Effector memory CD8-positive, alpha-beta T cell (primary cell): ENCODE results near the gene SETD3.

Experiments used
- ATAC-seq: fragments of 150-1000 bp; cut with Tn5 transposase; replicated peaks from 2 replicates; pipeline ENCODE4 v1.10.0; 2021; ENCODE audit warnings: mild to moderate bottlenecking, moderate library complexity
- DNase-seq, 3 experiments: peaks; one replicate each; pipeline ENCODE4 v3.0.0; 2021
- H3K27ac Mint-ChIP-seq, 2 donors: one replicate each; pipeline ENCODE4 v1.8.0; 2022; ENCODE audit warnings: mild to moderate bottlenecking in 2 of 2, mixed read lengths in 2 of 2, moderate library complexity in 2 of 2
- H3K27me3 Mint-ChIP-seq, 2 donors: one replicate each; pipeline ENCODE4 v1.8.0; 2022; ENCODE audit warnings: mixed read lengths in 2 of 2
- H3K36me3 Mint-ChIP-seq: one replicate; pipeline ENCODE4 v1.8.0; 2022; ENCODE audit warnings: mild to moderate bottlenecking, moderate library complexity, mixed read lengths; ENCODE audit not compliant: insufficient read depth
- H3K4me1 Mint-ChIP-seq, 2 donors: one replicate each; pipeline ENCODE4 v1.8.0; 2022; ENCODE audit warnings: low read depth in 2 of 2, mixed read lengths in 2 of 2
- H3K4me3 Mint-ChIP-seq, 2 donors: one replicate each; pipeline ENCODE4 v1.8.0; 2022; ENCODE audit warnings: mild to moderate bottlenecking in 2 of 2, mixed read lengths in 2 of 2, moderate library complexity in 2 of 2
- H3K9me3 Mint-ChIP-seq, 2 donors: one replicate each; pipeline ENCODE4 v1.8.0; 2022; ENCODE audit warnings: mixed read lengths in 2 of 2

The SETD3 gene

DNA sequence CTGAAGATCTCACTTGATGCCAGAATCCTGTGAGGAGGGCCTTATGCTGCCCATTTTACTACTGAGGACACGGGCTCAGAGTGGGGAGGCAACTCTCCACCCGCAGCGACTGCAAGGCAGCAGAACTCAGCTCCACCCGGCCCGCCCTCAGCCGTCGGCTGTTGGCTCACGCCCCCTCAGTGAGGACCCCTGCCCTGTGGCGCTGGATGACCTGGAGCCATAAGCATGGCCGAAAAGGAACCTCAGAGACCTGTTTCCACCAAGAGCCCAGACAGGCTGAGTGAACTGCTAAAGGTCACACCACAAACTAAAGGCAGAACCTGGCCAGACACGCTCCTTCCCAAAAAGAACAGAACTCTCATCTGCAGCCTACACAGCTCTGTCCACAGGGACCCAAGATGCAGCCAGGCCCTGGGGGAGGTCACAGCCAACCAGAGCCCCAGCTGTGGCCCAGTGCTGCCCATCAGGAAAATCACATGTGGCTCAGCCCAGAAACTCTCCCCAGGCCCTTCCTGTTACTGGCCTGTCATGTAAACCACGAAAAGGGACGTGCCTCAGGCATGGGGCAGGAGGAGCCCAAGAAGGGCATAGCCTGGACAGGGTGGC, 33.4 kb upstream of the SETD3 start:
- H3K4me3 Mint-ChIP-seq = no peak overlapping the region
- DNase-seq = no peak
- no peaks in the 10 kb centered on the region for H3K27me3 Mint-ChIP-seq
- no peak for ATAC-seq
- peaks cover 0 to 2% of the 10 kb centered on the region in 2 donors for H3K4me1 Mint-ChIP-seq
- no peaks in the 10 kb centered on the region for H3K9me3 Mint-ChIP-seq
- peaks cover 60% of the 10 kb centered on the region for H3K36me3 Mint-ChIP-seq
- peak overlapping the region; percentile 60 to 77 for H3K27ac Mint-ChIP-seq

DNA sequence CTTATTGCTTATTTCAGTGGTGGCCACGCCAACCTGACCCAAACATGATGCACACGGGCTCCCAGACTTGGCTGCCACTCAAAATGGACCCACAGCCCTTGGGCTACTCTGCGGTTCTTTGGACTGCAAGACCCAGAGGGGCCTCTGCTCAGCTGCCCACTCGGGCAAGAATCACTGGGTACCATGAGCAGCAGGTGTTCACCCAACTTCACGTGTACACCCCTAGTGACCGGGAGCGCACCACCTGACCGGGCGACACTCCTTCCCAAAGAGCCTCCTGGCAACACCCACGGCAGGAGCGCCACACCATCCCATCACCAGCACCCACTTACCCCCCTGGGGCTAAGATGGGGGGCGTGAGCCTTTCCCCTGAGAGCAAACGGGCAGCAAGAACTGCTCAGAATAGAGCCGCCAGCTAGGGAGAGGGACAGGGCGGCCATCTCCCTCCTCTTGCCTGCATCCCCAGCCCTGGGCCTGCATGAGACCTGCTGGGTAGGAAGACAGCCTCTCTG, 32.6 kb upstream of the SETD3 start:
- H3K4me3 Mint-ChIP-seq = no peak overlapping the region
- peaks cover 0 to 2% of the 10 kb centered on the region in 2 donors for H3K4me1 Mint-ChIP-seq
- no peaks in the 10 kb centered on the region for H3K27me3 Mint-ChIP-seq
- no peaks in the 10 kb centered on the region for H3K9me3 Mint-ChIP-seq
- peak overlapping the region; percentile 60 to 77 for H3K27ac Mint-ChIP-seq
- peaks cover 69% of the 10 kb centered on the region for H3K36me3 Mint-ChIP-seq
- ATAC-seq (no peak), DNase-seq (no peak)

- DNase-seq = no peak
- H3K36me3 Mint-ChIP-seq = peaks cover 74% of the 10 kb centered on the region
- H3K9me3 Mint-ChIP-seq = no peaks in the 10 kb centered on the region
- no peak for ATAC-seq
- peaks cover 0 to 2% of the 10 kb centered on the region in 2 donors for H3K4me1 Mint-ChIP-seq
- H3K4me3 Mint-ChIP-seq = no peak overlapping the region
- H3K27ac Mint-ChIP-seq = no peak overlapping the region
- no peaks in the 10 kb centered on the region for H3K27me3 Mint-ChIP-seq
Measured at GRCh38 chr14:99512571-99513182, 32.0 kb upstream of the SETD3 start.

DNA sequence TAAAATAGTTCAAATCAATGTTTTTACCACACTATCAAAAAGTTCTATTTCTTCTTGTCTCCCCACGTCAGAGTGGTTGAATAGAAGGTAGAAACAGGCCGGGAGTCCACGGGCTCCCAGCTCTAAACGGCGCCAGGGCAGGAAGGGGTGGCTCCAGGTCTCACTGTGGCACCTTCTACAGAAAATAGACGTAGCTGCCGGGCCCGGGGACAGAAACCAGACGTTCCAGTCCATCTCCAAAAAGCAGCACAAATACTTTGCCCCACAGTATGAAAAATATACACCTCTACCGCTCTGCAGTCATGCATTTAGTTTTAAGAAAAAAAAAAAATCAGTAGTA, 31.4 kb upstream of the SETD3 start:
- DNase-seq (no peak), ATAC-seq (no peak)
- Mint-ChIP-seq H3K9me3 (no peaks in the 10 kb centered on the region), H3K27me3 (no peaks in the 10 kb centered on the region), H3K27ac (no peak overlapping the region), H3K4me3 (no peak overlapping the region), H3K4me1 (no peaks in the 10 kb centered on the region), H3K36me3 (peaks cover 80% of the 10 kb centered on the region)

GRCh38 chr14:99511421-99512109, 30.9 kb upstream of the SETD3 start:
- Mint-ChIP-seq H3K27ac (no peak overlapping the region), H3K4me1 (no peaks in the 10 kb centered on the region), H3K36me3 (peaks cover 85% of the 10 kb centered on the region), H3K4me3 (no peak overlapping the region), H3K9me3 (no peaks in the 10 kb centered on the region), H3K27me3 (no peaks in the 10 kb centered on the region)
- ATAC-seq = no peak
- no peak for DNase-seq

- ATAC-seq (no peak), DNase-seq (no peak)
- H3K9me3 Mint-ChIP-seq = no peaks in the 10 kb centered on the region
- peaks cover 88% of the 10 kb centered on the region for H3K36me3 Mint-ChIP-seq
- H3K4me3 Mint-ChIP-seq = no peak overlapping the region
- H3K4me1 Mint-ChIP-seq = no peaks in the 10 kb centered on the region
- no peak overlapping the region for H3K27ac Mint-ChIP-seq
- no peaks in the 10 kb centered on the region for H3K27me3 Mint-ChIP-seq
Measured at GRCh38 chr14:99510556-99511139, 30.0 kb upstream of the SETD3 start.

DNA sequence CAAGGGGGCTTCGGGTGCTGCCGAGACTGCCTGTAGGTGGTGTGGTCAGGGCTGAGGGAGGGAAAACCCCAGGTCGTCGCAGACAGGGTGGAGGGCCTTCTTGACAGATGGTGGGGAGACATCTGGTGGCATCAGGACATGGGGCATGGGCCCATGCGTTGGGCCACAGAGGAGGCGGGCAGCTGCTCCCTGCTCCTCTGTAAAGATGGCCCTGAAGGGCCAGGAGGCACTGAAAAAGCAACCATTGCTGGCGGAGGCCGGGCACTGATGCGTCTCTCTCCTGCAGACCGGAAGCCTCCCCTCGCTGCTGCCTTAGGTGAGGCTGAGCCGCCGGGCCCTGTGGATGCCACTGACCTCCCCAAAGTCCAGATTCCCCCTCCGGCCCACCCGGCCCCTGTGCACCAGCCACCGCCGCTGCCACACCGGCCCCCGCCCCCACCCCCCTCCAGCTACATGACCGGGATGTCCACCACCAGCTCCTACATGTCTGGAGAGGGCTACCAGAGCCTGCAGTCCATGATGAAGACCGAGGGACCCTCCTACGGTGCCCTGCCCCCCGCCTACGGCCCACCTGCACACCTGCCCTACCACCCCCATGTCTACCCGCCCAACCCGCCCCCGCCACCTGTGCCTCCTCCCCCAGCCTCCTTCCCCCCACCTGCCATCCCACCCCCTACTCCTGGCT, 29.4 kb upstream of the SETD3 start:
- H3K27ac Mint-ChIP-seq = peak overlapping the region in 1 of 2 donors; percentile 78
- H3K36me3 Mint-ChIP-seq = peaks cover 88% of the 10 kb centered on the region
- no peak for ATAC-seq
- H3K4me1 Mint-ChIP-seq = no peaks in the 10 kb centered on the region
- no peak for DNase-seq
- no peak overlapping the region for H3K4me3 Mint-ChIP-seq
- H3K9me3 Mint-ChIP-seq = no peaks in the 10 kb centered on the region
- no peaks in the 10 kb centered on the region for H3K27me3 Mint-ChIP-seq

DNA sequence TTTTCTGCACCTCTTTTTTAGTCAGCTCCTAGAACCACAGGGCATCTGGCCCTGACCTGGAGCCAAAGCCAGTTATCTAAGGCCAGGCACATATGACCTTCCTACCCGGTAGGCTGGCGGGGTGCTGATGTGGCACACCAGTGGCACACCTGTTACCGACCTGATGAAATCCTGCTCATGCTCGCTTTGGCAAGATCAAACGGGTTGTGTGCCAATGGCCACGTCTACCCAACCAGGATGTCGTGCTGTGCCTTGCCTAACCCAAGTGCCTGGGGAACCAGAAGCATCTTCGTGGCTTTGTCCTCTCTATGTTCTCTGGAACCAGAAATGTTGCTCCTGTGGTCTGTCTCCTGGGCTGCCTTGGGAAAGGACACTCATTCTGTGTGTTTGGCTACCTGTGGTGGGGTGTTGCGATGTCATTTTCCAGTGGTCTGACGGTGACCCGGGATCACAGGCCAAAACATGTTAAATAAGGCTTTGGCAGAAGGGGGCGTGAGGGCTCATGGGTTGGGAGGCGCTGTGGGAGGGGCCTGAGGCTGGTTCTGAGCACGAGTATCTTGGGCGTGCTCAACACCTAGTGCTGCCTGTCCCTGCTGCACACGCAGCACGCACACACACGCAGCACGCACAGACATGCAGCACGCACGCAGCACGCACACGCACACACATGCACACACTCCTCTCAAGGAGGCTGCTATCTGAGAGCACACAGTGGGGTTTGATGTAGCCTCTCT, 28.4 kb upstream of the SETD3 start:
- Mint-ChIP-seq H3K36me3 (peaks cover 88% of the 10 kb centered on the region), H3K4me1 (no peaks in the 10 kb centered on the region), H3K27ac (peak overlapping the region; percentile 28 to 78)

DNA sequence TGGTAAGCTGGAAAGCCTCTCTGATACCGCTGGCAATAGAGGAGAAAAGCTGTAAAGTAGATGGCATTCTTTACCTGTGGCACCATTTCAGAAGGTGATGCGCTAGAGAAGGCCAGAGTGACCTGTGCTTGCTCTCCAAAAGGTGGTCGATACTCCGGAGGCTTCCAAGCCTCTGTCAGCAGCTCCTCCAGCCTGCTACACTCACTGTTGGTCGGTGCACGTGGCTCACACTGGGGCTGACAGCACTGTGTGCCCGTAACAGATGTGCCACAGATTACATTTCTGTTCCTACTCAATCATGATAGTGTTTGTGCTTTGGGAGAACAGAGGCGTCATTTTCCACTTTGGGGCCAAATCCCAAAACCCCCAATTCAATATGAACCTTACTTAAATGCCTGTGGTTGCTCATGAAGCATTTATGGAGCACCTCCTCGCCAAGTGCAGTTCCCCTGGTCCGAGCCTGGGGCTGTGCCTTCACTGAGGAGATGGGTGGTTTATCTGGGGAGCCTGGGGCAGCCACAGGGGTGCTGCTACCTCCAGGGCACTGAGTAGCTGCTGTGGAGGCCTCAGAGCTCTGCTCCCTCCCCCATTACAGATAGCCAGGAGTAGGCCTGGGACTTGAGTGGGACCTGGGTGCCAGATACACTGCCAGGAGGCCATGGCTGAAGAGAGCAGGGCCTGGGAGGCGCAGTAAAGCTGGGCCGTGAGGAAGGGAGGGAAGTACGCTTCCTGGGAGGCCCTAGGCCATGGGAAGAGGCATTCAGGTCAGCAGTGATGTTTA, 27.4 kb upstream of the SETD3 start:
- H3K4me3 Mint-ChIP-seq = peak overlapping the region in 1 of 2 donors; percentile 15

More for the DNA sequence above, 28.4 kb upstream of the SETD3 start:
- no peak for DNase-seq
- ATAC-seq = no peak
- Mint-ChIP-seq H3K9me3 (no peaks in the 10 kb centered on the region), H3K4me3 (no peak overlapping the region), H3K27me3 (no peaks in the 10 kb centered on the region)

GRCh38 chr14:99506276-99506675, 25.6 kb upstream of the SETD3 start:
- DNase-seq = no peak
- Mint-ChIP-seq H3K27ac (peak overlapping the region in 1 of 2 donors; percentile 15), H3K4me1 (no peaks in the 10 kb centered on the region), H3K36me3 (peaks cover 88% of the 10 kb centered on the region), H3K27me3 (no peaks in the 10 kb centered on the region), H3K4me3 (no peak overlapping the region), H3K9me3 (no peaks in the 10 kb centered on the region)
- ATAC-seq = no peak

More for the DNA sequence above, 27.4 kb upstream of the SETD3 start:
- Mint-ChIP-seq H3K36me3 (peaks cover 88% of the 10 kb centered on the region), H3K27ac (peak overlapping the region; percentile 41 to 78), H3K4me1 (no peaks in the 10 kb centered on the region), H3K27me3 (no peaks in the 10 kb centered on the region), H3K9me3 (no peaks in the 10 kb centered on the region)
- ATAC-seq = no peak
- DNase-seq = no peak

DNA sequence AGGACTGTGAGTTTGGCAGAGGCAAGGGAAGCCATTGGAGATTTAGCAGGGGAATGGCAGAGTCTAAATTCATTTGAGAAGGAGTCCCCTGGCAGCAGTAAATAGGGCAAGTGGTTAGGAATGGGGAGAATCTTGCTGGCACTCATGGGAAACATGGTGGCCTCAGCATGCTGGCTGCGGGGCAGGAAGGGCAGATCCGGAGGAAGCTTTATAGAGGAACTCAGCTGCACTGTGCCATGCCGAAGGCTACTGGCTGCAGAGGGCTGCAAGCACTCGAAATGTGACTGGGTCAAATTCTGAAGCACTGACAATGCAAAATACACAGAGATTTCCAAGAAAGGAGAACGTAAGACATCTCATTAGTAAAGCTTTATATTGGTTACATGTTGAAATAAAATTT, 24.4 kb upstream of the SETD3 start:
- Mint-ChIP-seq H3K27me3 (no peaks in the 10 kb centered on the region), H3K4me1 (no peaks in the 10 kb centered on the region), H3K36me3 (peaks cover 97% of the 10 kb centered on the region), H3K4me3 (no peak overlapping the region), H3K27ac (peak overlapping the region; percentile 2 to 62), H3K9me3 (no peaks in the 10 kb centered on the region)
- ATAC-seq = no peak
- DNase-seq = no peak

- peak overlapping the region in 1 of 2 donors; percentile 35 for H3K27ac Mint-ChIP-seq
- H3K4me1 Mint-ChIP-seq = no peaks in the 10 kb centered on the region
- H3K4me3 Mint-ChIP-seq = no peak overlapping the region
- H3K36me3 Mint-ChIP-seq = peaks cover 99% of the 10 kb centered on the region
- no peaks in the 10 kb centered on the region for H3K27me3 Mint-ChIP-seq
- ATAC-seq = no peak
- no peaks in the 10 kb centered on the region for H3K9me3 Mint-ChIP-seq
- DNase-seq = no peak
Measured at GRCh38 chr14:99503848-99504453, 23.3 kb upstream of the SETD3 start.
